Measurements from ENCODE around the gene PTPRC.

DNA sequence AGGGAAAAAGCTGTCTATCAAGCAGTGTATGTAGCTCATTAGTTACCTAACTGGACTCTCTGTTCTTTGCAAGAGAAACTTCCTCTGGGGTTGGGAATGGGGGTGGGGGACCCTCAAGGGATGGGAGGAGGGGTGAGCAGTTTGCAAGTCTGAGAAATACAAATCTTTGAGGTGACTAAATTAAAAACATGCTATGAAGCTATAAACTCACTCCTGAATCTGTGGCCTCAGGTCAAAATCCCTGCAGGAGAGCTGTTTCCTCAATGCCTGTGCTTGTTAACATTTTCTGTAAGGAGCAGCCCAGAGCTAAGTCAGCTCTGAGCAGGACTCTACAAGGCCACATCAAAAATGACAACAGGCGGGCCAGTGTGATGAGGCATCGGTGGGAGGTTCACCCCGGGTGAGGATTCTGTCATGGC, 32.8 kb upstream of the PTPRC start:
- no peak for TF ChIP-seq YY1 (IDR thresholded peaks at IDR 0.05; ENCODE audit: insufficient read depth, insufficient read length)
- no peak for TF ChIP-seq SUZ12 (IDR thresholded peaks at IDR 0.05; ENCODE audit: extremely low read depth, insufficient read depth, insufficient read length)
